GM23338 (cell line): ENCODE results near the gene DSCAML1. TPM values are rescaled to one million over a fixed set of nuclear protein-coding genes. Genes with fewer than 3 reads are reported as not detected.

Experiments used
- ATAC-seq: fragments of 200-7000 bp; cut with Tn5 transposase; 3 replicates; pipeline ENCODE4 v1.9.1; 2020
- DNase-seq: peaks from one replicate; pipeline ENCODE4 v3.0.0-alpha.2; 2015; ENCODE audit warnings: low spot score
- H2AFZ ChIP-seq: fragments of 200-600 bp; sonication (generic); 2 replicates; pipeline ENCODE4 v1.8.0; 2016; ENCODE audit warnings: antibody characterized with exemption, mild to moderate bottlenecking, moderate library complexity
- H3F3A ChIP-seq: fragments of 200-600 bp; sonication (generic); replicated peaks from 2 replicates; pipeline ENCODE4 v1.8.0; 2017; ENCODE audit warnings: antibody characterized with exemption, mixed run types, low read depth
- H3K27ac ChIP-seq: fragments of 200-600 bp; sonication (generic); 2 replicates; pipeline ENCODE4 v1.6.1; 2016; ENCODE audit warnings: low read depth
- H3K27me3 ChIP-seq: fragments of 200-600 bp; sonication (generic); 2 replicates; pipeline ENCODE4 v1.8.0; 2016; ENCODE audit warnings: mild to moderate bottlenecking, mixed run types, moderate library complexity; ENCODE audit not compliant: insufficient read depth
- H3K36me3 ChIP-seq: fragments of 200-600 bp; sonication (generic); 2 replicates; pipeline ENCODE4 v1.8.0; 2016; ENCODE audit warnings: mild to moderate bottlenecking; ENCODE audit not compliant: insufficient read depth
- H3K4me1 ChIP-seq: fragments of 200-600 bp; sonication (generic); 2 replicates; pipeline ENCODE4 v1.8.0; 2016; ENCODE audit warnings: mild to moderate bottlenecking, moderate library complexity; ENCODE audit not compliant: insufficient read depth
- H3K4me2 ChIP-seq: fragments of 200-600 bp; sonication (generic); 2 replicates; pipeline ENCODE4 v1.7.1; 2017; ENCODE audit warnings: mixed run types
- H3K4me3 ChIP-seq: fragments of 200-600 bp; sonication (generic); 2 replicates; pipeline ENCODE4 v1.6.1; 2016; ENCODE audit warnings: mixed run types
- H3K79me2 ChIP-seq: fragments of 200-600 bp; sonication (generic); replicated peaks from 2 replicates; pipeline ENCODE4 v1.8.0; 2017; ENCODE audit warnings: mild to moderate bottlenecking; ENCODE audit not compliant: insufficient read depth
- H3K9me2 ChIP-seq: fragments of 200-600 bp; sonication (generic); 2 replicates; pipeline ENCODE4 v1.8.0; 2017; ENCODE audit not compliant: insufficient read depth
- H4K20me1 ChIP-seq: fragments of 200-600 bp; sonication (generic); replicated peaks from 2 replicates; pipeline ENCODE4 v1.8.0; 2017; ENCODE audit warnings: mild to moderate bottlenecking; ENCODE audit not compliant: insufficient read depth
- H3K27ac Mint-ChIP-seq: 2 replicates; pipeline ENCODE4 v1.8.0; 2020; ENCODE audit warnings: inconsistent platforms, mild to moderate bottlenecking, moderate library complexity, mixed read lengths
- H3K27me3 Mint-ChIP-seq: 3 replicates; pipeline ENCODE4 v1.8.0; 2022; ENCODE audit warnings: low read depth, mild to moderate bottlenecking, moderate library complexity, mixed read lengths, inconsistent platforms; ENCODE audit not compliant: insufficient read depth, poor library complexity
- H3K36me3 Mint-ChIP-seq: 3 replicates; pipeline ENCODE4 v1.8.0; 2021; ENCODE audit warnings: low read depth, mild to moderate bottlenecking, inconsistent platforms, moderate library complexity, mixed read lengths
- H3K4me1 Mint-ChIP-seq: 3 replicates; pipeline ENCODE4 v1.8.0; 2020; ENCODE audit warnings: mild to moderate bottlenecking, inconsistent platforms, mixed read lengths
- H3K4me3 Mint-ChIP-seq: 3 replicates; pipeline ENCODE4 v1.8.0; 2021; ENCODE audit warnings: moderate library complexity, mild to moderate bottlenecking, inconsistent platforms, mixed read lengths
- H3K9me3 Mint-ChIP-seq: 3 replicates; pipeline ENCODE4 v1.8.0; 2020; ENCODE audit warnings: moderate library complexity, mild to moderate bottlenecking, inconsistent platforms, mixed read lengths
- CREB1 ChIP-seq: fragments of 250-450 bp; sonication (Bioruptor Pico); IDR thresholded peaks from 2 replicates; pipeline ENCODE4 v1.5.0; 2020; ENCODE audit warnings: low read depth, mild to moderate bottlenecking, moderate library complexity
- NANOG ChIP-seq: IDR thresholded peaks from 2 replicates; pipeline ENCODE4 v1.6.1; 2016; ENCODE audit warnings: antibody characterized with exemption, borderline replicate concordance
- ZNF331 ChIP-seq: fragments of 250-450 bp; sonication (Bioruptor Pico); IDR thresholded peaks from 2 replicates; pipeline ENCODE4 v1.5.0; 2020; ENCODE audit warnings: low read depth, mild to moderate bottlenecking, moderate library complexity
- polyA plus RNA-seq: library from polyadenylated mRNA; unstranded; fragments of >200 nt; fragmentation: Nextera tagmentation; extraction: Ambion mirVana; gene quantifications from 2 replicates; pipeline ENCODE4 v1.2.1, GENCODE V29; 2016
- total RNA-seq: library from RNA; depleted of rRNA; stranded (reverse); fragments of >200 nt; shearing (Covaris generic); gene quantifications from 2 replicates; pipeline ENCODE4 v1.2.3, GENCODE V29; 2014
- TF ChIP-seq, protein P1 (sequence below): IDR thresholded peaks from one replicate; pipeline ENCODE4 v1.6.1; 2018; ENCODE audit warnings: antibody characterized with exemption; ENCODE audit not compliant: unreplicated experiment
- TF ChIP-seq, protein P2 (sequence below), 2 experiments: fragments of 200-600 bp in 1 of 2; sonication (generic) in 1 of 2; conservative IDR thresholded peaks; 2 replicates each; pipeline versions ENCODE4 v1.5.1 to v1.6.1; 2016 to 2017; ENCODE audit warnings: antibody characterized with exemption in 2 of 2, low read depth in 2 of 2, mild to moderate bottlenecking in 2 of 2, moderate library complexity in 1 of 2
- TF ChIP-seq, protein P3 (sequence below): fragments of 250-450 bp; sonication (Bioruptor Pico); IDR thresholded peaks from 2 replicates; pipeline ENCODE4 v1.5.0; 2020; ENCODE audit warnings: mild to moderate bottlenecking, moderate library complexity
- TF ChIP-seq, protein P4 (sequence below): IDR thresholded peaks from 2 replicates; pipeline ENCODE4 v1.6.1; 2016; ENCODE audit warnings: antibody characterized with exemption

The DSCAML1 gene
- total and polyA plus RNA-seq, 2 experiments from 2014 or later, result 0.17 TPM; not detected in 1

DNA sequence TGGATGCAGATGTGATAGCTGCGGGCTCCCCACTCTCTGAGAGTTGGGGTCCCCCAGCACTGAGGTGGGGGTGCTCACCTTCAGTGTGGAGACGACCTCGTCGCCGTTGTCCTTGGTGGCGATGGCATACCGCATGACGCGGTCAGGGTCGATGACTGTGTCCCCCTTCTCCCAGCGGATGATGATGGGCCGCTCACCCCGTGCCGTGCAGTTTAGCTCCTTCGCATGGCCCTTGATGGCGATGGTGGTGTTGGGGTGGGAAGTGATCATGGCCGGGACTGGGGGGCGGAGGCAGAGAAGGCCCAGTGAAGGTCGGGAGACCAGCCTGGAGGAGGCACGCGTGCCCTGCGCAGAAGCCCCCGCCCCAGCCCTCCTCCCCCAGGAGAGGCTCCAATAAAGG lies 315.1 kb downstream of the DSCAML1 start:
- H3K4me1 ChIP-seq, result peaks cover 8% of the 10 kb centered on the region; the same call in 1 of the 2 replicates
- H4K20me1 ChIP-seq, result no peaks in the 10 kb centered on the region
- no peaks in the 10 kb centered on the region for H3F3A ChIP-seq
- peaks cover 23% of the 10 kb centered on the region for H3K4me1 Mint-ChIP-seq
- H3K4me2 ChIP-seq, result no peak overlapping the region
- H3K4me3 ChIP-seq, result no peak overlapping the region
- H3K27me3 ChIP-seq, result no peaks in the 10 kb centered on the region
- no peak overlapping the region for H3K27ac ChIP-seq
- no peaks in the 10 kb centered on the region for H3K9me3 Mint-ChIP-seq
- TF ChIP-seq, protein P1, sequence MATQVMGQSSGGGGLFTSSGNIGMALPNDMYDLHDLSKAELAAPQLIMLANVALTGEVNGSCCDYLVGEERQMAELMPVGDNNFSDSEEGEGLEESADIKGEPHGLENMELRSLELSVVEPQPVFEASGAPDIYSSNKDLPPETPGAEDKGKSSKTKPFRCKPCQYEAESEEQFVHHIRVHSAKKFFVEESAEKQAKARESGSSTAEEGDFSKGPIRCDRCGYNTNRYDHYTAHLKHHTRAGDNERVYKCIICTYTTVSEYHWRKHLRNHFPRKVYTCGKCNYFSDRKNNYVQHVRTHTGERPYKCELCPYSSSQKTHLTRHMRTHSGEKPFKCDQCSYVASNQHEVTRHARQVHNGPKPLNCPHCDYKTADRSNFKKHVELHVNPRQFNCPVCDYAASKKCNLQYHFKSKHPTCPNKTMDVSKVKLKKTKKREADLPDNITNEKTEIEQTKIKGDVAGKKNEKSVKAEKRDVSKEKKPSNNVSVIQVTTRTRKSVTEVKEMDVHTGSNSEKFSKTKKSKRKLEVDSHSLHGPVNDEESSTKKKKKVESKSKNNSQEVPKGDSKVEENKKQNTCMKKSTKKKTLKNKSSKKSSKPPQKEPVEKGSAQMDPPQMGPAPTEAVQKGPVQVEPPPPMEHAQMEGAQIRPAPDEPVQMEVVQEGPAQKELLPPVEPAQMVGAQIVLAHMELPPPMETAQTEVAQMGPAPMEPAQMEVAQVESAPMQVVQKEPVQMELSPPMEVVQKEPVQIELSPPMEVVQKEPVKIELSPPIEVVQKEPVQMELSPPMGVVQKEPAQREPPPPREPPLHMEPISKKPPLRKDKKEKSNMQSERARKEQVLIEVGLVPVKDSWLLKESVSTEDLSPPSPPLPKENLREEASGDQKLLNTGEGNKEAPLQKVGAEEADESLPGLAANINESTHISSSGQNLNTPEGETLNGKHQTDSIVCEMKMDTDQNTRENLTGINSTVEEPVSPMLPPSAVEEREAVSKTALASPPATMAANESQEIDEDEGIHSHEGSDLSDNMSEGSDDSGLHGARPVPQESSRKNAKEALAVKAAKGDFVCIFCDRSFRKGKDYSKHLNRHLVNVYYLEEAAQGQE, result no peak
- TF ChIP-seq NANOG, result no peak
- TF ChIP-seq, protein P2, sequence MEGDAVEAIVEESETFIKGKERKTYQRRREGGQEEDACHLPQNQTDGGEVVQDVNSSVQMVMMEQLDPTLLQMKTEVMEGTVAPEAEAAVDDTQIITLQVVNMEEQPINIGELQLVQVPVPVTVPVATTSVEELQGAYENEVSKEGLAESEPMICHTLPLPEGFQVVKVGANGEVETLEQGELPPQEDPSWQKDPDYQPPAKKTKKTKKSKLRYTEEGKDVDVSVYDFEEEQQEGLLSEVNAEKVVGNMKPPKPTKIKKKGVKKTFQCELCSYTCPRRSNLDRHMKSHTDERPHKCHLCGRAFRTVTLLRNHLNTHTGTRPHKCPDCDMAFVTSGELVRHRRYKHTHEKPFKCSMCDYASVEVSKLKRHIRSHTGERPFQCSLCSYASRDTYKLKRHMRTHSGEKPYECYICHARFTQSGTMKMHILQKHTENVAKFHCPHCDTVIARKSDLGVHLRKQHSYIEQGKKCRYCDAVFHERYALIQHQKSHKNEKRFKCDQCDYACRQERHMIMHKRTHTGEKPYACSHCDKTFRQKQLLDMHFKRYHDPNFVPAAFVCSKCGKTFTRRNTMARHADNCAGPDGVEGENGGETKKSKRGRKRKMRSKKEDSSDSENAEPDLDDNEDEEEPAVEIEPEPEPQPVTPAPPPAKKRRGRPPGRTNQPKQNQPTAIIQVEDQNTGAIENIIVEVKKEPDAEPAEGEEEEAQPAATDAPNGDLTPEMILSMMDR (conservative IDR thresholded peaks at IDR 0.05; ENCODE audit: low read depth in 2 of 2), result no peak
- DNase-seq, result no peak
- no peaks in the 10 kb centered on the region for H3K36me3 ChIP-seq
- no peak overlapping the region for H2AFZ ChIP-seq
- no peak overlapping the region for H3K4me3 Mint-ChIP-seq
- H3K27me3 Mint-ChIP-seq, result peaks cover 6% of the 10 kb centered on the region
- H3K9me2 ChIP-seq, result 0 out of 2 replicates have a peak, but pooled peaks cover 2% of the 10 kb centered on the region
- H3K27ac Mint-ChIP-seq, result no peak overlapping the region
- no peaks in the 10 kb centered on the region for H3K36me3 Mint-ChIP-seq
- ATAC-seq, result no peak
- H3K79me2 ChIP-seq, result no peaks in the 10 kb centered on the region

DNA sequence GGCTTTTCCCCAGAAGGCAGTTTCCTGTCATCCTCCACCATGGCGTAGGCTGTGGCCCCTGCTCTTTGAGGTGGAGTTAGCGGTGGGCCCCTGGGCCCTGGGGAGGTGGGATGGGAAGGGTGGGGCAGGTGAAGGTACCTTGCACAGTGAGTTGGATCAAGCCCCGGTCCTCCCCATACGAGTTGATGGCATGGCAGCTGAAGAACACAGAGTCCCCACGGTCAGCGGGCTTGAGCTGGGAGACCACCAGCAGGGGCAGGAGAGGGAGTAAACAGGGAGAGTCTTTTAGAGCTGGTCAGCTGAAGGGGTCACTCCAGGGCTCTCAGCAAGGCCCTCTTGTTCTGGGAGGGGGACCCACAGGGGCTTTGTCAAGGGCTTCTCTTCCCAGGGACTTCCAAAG lies 316.0 kb downstream of the DSCAML1 start:
- H3K4me1 ChIP-seq, result peaks cover 8% of the 10 kb centered on the region; the same call in 1 of the 2 replicates
- ATAC-seq (no peak), DNase-seq (no peak)
- H3K79me2 ChIP-seq, result no peaks in the 10 kb centered on the region
- H3K27ac Mint-ChIP-seq, result no peak overlapping the region
- H3K27ac ChIP-seq, result no peak overlapping the region
- H3K9me2 ChIP-seq, result 0 out of 2 replicates have a peak, but pooled peaks cover 2% of the 10 kb centered on the region
- H3K27me3 ChIP-seq, result no peaks in the 10 kb centered on the region
- peaks cover 6% of the 10 kb centered on the region for H3K27me3 Mint-ChIP-seq
- H3K36me3 ChIP-seq, result no peaks in the 10 kb centered on the region
- no peak overlapping the region for H3K4me3 ChIP-seq
- TF ChIP-seq, protein P3, sequence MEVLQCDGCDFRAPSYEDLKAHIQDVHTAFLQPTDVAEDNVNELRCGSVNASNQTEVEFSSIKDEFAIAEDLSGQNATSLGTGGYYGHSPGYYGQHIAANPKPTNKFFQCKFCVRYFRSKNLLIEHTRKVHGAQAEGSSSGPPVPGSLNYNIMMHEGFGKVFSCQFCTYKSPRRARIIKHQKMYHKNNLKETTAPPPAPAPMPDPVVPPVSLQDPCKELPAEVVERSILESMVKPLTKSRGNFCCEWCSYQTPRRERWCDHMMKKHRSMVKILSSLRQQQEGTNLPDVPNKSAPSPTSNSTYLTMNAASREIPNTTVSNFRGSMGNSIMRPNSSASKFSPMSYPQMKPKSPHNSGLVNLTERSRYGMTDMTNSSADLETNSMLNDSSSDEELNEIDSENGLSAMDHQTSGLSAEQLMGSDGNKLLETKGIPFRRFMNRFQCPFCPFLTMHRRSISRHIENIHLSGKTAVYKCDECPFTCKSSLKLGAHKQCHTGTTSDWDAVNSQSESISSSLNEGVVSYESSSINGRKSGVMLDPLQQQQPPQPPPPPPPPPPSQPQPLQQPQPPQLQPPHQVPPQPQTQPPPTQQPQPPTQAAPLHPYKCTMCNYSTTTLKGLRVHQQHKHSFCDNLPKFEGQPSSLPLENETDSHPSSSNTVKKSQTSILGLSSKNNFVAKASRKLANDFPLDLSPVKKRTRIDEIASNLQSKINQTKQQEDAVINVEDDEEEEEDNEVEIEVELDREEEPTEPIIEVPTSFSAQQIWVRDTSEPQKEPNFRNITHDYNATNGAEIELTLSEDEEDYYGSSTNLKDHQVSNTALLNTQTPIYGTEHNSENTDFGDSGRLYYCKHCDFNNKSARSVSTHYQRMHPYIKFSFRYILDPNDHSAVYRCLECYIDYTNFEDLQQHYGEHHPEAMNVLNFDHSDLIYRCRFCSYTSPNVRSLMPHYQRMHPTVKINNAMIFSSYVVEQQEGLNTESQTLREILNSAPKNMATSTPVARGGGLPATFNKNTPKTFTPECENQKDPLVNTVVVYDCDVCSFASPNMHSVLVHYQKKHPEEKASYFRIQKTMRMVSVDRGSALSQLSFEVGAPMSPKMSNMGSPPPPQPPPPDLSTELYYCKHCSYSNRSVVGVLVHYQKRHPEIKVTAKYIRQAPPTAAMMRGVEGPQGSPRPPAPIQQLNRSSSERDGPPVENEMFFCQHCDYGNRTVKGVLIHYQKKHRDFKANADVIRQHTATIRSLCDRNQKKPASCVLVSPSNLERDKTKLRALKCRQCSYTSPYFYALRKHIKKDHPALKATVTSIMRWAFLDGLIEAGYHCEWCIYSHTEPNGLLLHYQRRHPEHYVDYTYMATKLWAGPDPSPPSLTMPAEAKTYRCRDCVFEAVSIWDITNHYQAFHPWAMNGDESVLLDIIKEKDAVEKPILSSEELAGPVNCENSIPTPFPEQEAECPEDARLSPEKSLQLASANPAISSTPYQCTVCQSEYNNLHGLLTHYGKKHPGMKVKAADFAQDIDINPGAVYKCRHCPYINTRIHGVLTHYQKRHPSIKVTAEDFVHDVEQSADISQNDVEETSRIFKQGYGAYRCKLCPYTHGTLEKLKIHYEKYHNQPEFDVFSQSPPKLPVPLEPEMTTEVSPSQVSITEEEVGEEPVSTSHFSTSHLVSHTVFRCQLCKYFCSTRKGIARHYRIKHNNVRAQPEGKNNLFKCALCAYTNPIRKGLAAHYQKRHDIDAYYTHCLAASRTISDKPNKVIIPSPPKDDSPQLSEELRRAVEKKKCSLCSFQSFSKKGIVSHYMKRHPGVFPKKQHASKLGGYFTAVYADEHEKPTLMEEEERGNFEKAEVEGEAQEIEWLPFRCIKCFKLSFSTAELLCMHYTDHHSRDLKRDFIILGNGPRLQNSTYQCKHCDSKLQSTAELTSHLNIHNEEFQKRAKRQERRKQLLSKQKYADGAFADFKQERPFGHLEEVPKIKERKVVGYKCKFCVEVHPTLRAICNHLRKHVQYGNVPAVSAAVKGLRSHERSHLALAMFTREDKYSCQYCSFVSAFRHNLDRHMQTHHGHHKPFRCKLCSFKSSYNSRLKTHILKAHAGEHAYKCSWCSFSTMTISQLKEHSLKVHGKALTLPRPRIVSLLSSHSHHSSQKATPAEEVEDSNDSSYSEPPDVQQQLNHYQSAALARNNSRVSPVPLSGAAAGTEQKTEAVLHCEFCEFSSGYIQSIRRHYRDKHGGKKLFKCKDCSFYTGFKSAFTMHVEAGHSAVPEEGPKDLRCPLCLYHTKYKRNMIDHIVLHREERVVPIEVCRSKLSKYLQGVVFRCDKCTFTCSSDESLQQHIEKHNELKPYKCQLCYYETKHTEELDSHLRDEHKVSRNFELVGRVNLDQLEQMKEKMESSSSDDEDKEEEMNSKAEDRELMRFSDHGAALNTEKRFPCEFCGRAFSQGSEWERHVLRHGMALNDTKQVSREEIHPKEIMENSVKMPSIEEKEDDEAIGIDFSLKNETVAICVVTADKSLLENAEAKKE, result no peak
- no peak for TF ChIP-seq ZNF331 (CRISPR knock-in tag)
- TF ChIP-seq, protein P4, sequence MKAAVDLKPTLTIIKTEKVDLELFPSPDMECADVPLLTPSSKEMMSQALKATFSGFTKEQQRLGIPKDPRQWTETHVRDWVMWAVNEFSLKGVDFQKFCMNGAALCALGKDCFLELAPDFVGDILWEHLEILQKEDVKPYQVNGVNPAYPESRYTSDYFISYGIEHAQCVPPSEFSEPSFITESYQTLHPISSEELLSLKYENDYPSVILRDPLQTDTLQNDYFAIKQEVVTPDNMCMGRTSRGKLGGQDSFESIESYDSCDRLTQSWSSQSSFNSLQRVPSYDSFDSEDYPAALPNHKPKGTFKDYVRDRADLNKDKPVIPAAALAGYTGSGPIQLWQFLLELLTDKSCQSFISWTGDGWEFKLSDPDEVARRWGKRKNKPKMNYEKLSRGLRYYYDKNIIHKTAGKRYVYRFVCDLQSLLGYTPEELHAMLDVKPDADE, result no peak
- no peak for TF ChIP-seq CREB1 (CRISPR knock-in tag)
- peaks cover 25% of the 10 kb centered on the region for H3K4me1 Mint-ChIP-seq
- H3K36me3 Mint-ChIP-seq, result no peaks in the 10 kb centered on the region
- H3F3A ChIP-seq, result no peaks in the 10 kb centered on the region
- H2AFZ ChIP-seq, result no peak overlapping the region
- no peak overlapping the region for H3K4me2 ChIP-seq
- H3K4me3 Mint-ChIP-seq, result no peak overlapping the region
- no peaks in the 10 kb centered on the region for H4K20me1 ChIP-seq
- H3K9me3 Mint-ChIP-seq, result no peaks in the 10 kb centered on the region
